MM.1S (cell line): ENCODE measurements around the gene HS3ST6.
"Not testable (repeated sequence)": the region's sequence is repeated elsewhere in the genome, so short reads cannot be mapped to it uniquely, and the experiment has no call there.

Experiments used
- DNase-seq: peaks from one replicate; pipeline ENCODE4 v3.0.0-alpha.2; 2015
- H2AFZ ChIP-seq: fragments of 300-600 bp; sonication (generic); 2 replicates; pipeline ENCODE4 v1.6.0; 2016; ENCODE audit warnings: antibody characterized with exemption, low read length
- H3F3A ChIP-seq: fragments of 300-600 bp; sonication (generic); 2 replicates; pipeline ENCODE4 v1.6.1; 2016; ENCODE audit warnings: mild to moderate bottlenecking, antibody characterized with exemption, low read length, moderate library complexity, mixed read lengths; ENCODE audit not compliant: insufficient read depth
- H3K27ac ChIP-seq: fragments of 300-600 bp; sonication (generic); 2 replicates; pipeline ENCODE4 v1.5.1; 2016; ENCODE audit warnings: mild to moderate bottlenecking, low read length
- H3K27me3 ChIP-seq: fragments of 300-600 bp; sonication (generic); replicated peaks from 2 replicates; pipeline ENCODE4 v1.6.0; 2016; ENCODE audit warnings: low read length; ENCODE audit not compliant: insufficient read depth
- H3K36me3 ChIP-seq: fragments of 300-600 bp; sonication (generic); replicated peaks from 2 replicates; pipeline ENCODE4 v1.6.1; 2016; ENCODE audit warnings: mild to moderate bottlenecking, low read length, mixed read lengths; ENCODE audit not compliant: insufficient read depth
- H3K4me1 ChIP-seq: fragments of 300-600 bp; sonication (generic); 2 replicates; pipeline ENCODE4 v1.6.1; 2016; ENCODE audit warnings: low read length, mixed read lengths
- H3K4me2 ChIP-seq: fragments of 300-600 bp; sonication (generic); 2 replicates; pipeline ENCODE4 v1.6.0; 2016; ENCODE audit warnings: low read depth, low read length
- H3K4me3 ChIP-seq: fragments of 300-600 bp; sonication (generic); 2 replicates; pipeline ENCODE4 v1.5.1; 2016; ENCODE audit warnings: low read length, mixed read lengths
- H3K79me2 ChIP-seq: fragments of 300-600 bp; sonication (generic); 2 replicates; pipeline ENCODE4 v1.6.1; 2016; ENCODE audit warnings: mixed run types, low read length, mixed read lengths
- H3K9ac ChIP-seq: fragments of 300-600 bp; sonication (generic); 2 replicates; pipeline ENCODE4 v1.6.1; 2016; ENCODE audit warnings: low read length, mixed read lengths
- H3K9me2 ChIP-seq: fragments of 300-600 bp; sonication (generic); replicated peaks from 2 replicates; pipeline ENCODE4 v1.6.1; 2016; ENCODE audit warnings: mild to moderate bottlenecking, low read length, mixed read lengths; ENCODE audit not compliant: insufficient read depth
- H3K9me3 ChIP-seq: fragments of 300-600 bp; sonication (generic); replicated peaks from 2 replicates; pipeline ENCODE4 v1.6.1; 2016; ENCODE audit warnings: mild to moderate bottlenecking, low read length, mixed read lengths; ENCODE audit not compliant: insufficient read depth
- H4K20me1 ChIP-seq: fragments of 300-600 bp; sonication (generic); 2 replicates; pipeline ENCODE4 v1.6.1; 2016; ENCODE audit warnings: mild to moderate bottlenecking, low read length, moderate library complexity, mixed read lengths; ENCODE audit not compliant: insufficient read depth
- CTCF ChIP-seq: fragments of 300-600 bp; sonication (generic); IDR thresholded peaks from 2 replicates; pipeline ENCODE4 v1.5.1; 2016; ENCODE audit warnings: antibody characterized with exemption, low read length, mixed read lengths
- EZH2 ChIP-seq: fragments of 300-600 bp; sonication (generic); optimal IDR thresholded peaks from 2 replicates; pipeline ENCODE3; 2017; ENCODE audit warnings: low read depth, mild to moderate bottlenecking, antibody characterized with exemption, low read length, mixed read lengths
- EZH2phosphoT487 ChIP-seq: fragments of 300-600 bp; sonication (generic); IDR thresholded peaks from 2 replicates; pipeline ENCODE4 v1.6.1; 2018; ENCODE audit warnings: antibody characterized with exemption, low read length

Gene HS3ST6

GRCh38 chr16:1887711-1888354 lies 30.4 kb downstream of the HS3ST6 start:
- Histone ChIP-seq H3K79me2 (no peaks in the 10 kb centered on the region), H3K36me3 (no peaks in the 10 kb centered on the region), H2AFZ (no peak overlapping the region), H3K4me2 (no peak overlapping the region), H3K9me3 (no peaks in the 10 kb centered on the region), H3K27me3 (0 out of 2 replicates have a peak, but pooled peaks cover 4% of the 10 kb centered on the region), H3F3A (no peaks in the 10 kb centered on the region), H3K4me1 (peaks cover 7% of the 10 kb centered on the region; the same call in 1 of the 2 replicates), H3K27ac (no peak overlapping the region), H3K9me2 (no peaks in the 10 kb centered on the region), H4K20me1 (no peaks in the 10 kb centered on the region), H3K4me3 (no peak overlapping the region), H3K9ac (no peak overlapping the region)
- TF ChIP-seq EZH2 (no peak), CTCF (no peak)
- no peak for DNase-seq

- Histone ChIP-seq H3K4me1 (no peaks in the 10 kb centered on the region), H3K4me3 (no peak overlapping the region), H3K4me2 (no peak overlapping the region), H2AFZ (no peak overlapping the region), H3K27ac (no peak overlapping the region), H3K27me3 (no peaks in the 10 kb centered on the region), H3K36me3 (no peaks in the 10 kb centered on the region), H3K9ac (no peak overlapping the region), H3F3A (no peaks in the 10 kb centered on the region), H4K20me1 (no peaks in the 10 kb centered on the region), H3K79me2 (no peaks in the 10 kb centered on the region), H3K9me3 (no peaks in the 10 kb centered on the region), H3K9me2 (no peaks in the 10 kb centered on the region)
- TF ChIP-seq EZH2phosphoT487 (no peak), EZH2 (no peak), CTCF (no peak)
- DNase-seq = no peak
Measured at GRCh38 chr16:1884889-1885288, 33.3 kb downstream of the HS3ST6 start.

DNA sequence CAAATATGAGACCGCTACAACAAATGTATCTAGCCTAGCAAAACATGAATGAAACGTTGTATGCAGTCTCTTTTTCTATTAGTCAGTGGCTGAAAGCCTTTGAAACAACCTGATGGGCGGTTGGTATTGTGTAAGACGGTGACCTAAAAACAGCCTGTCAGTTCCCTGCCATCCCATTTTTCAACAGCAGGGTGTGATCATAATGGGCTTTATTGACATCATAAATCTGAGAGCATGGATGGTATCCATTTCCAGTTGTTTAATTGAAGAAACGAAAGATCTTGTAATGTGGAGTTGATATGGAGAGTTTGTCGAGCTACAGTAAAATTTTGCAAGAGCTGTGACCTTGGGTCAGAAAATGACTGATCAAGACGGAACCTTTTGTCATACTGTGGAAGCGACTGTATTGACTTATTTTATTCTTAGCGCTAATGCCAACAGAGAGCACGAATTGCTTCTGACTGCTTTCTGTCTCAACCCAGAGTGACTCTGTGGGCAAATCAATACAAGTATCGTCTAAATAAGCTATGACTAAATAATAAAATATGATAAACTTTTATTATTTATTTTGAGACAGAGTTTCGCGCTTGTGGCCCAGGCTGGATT lies 34.0 kb downstream of the HS3ST6 start:
- no peak for DNase-seq
- Histone ChIP-seq H3K4me1 (no peaks in the 10 kb centered on the region), H3K27me3 (no peaks in the 10 kb centered on the region), H3K27ac (no peak overlapping the region), H3F3A (no peaks in the 10 kb centered on the region), H3K36me3 (no peaks in the 10 kb centered on the region), H2AFZ (no peak overlapping the region), H3K79me2 (no peaks in the 10 kb centered on the region), H4K20me1 (no peaks in the 10 kb centered on the region), H3K9me2 (no peaks in the 10 kb centered on the region), H3K4me2 (no peak overlapping the region), H3K9me3 (no peaks in the 10 kb centered on the region), H3K4me3 (no peak overlapping the region), H3K9ac (no peak overlapping the region)
- TF ChIP-seq EZH2 (no peak), EZH2phosphoT487 (no peak), CTCF (peak; percentile 20; the same call in 1 of the 2 replicates)

- H3K4me3 ChIP-seq, H3K4me2 ChIP-seq: not testable (repeated sequence)
Measured at GRCh38 chr16:1881172-1881571, 37.0 kb downstream of the HS3ST6 start.

More at GRCh38 chr16:1881172-1881571, 37.0 kb downstream of the HS3ST6 start:
- H3K9ac ChIP-seq, H3K79me2 ChIP-seq, H4K20me1 ChIP-seq, H3K9me3 ChIP-seq, H2AFZ ChIP-seq, H3K4me1 ChIP-seq, H3F3A ChIP-seq, DNase-seq, H3K27me3 ChIP-seq, H3K9me2 ChIP-seq, H3K36me3 ChIP-seq, H3K27ac ChIP-seq: not testable (repeated sequence)
